HG03442 (cell line): ENCODE results near the gene PLK3.
"Not testable (repeated sequence)": the region's sequence is repeated elsewhere in the genome, so short reads cannot be mapped to it uniquely, and the experiment has no call there.

Experiments used
- ATAC-seq: cut with Tn5 transposase; IDR thresholded peaks from one replicate; pipeline ENCODE4 v1.9.1; 2021; ENCODE audit warnings: mild to moderate bottlenecking, moderate library complexity; ENCODE audit not compliant: unreplicated experiment

PLK3 gene

DNA sequence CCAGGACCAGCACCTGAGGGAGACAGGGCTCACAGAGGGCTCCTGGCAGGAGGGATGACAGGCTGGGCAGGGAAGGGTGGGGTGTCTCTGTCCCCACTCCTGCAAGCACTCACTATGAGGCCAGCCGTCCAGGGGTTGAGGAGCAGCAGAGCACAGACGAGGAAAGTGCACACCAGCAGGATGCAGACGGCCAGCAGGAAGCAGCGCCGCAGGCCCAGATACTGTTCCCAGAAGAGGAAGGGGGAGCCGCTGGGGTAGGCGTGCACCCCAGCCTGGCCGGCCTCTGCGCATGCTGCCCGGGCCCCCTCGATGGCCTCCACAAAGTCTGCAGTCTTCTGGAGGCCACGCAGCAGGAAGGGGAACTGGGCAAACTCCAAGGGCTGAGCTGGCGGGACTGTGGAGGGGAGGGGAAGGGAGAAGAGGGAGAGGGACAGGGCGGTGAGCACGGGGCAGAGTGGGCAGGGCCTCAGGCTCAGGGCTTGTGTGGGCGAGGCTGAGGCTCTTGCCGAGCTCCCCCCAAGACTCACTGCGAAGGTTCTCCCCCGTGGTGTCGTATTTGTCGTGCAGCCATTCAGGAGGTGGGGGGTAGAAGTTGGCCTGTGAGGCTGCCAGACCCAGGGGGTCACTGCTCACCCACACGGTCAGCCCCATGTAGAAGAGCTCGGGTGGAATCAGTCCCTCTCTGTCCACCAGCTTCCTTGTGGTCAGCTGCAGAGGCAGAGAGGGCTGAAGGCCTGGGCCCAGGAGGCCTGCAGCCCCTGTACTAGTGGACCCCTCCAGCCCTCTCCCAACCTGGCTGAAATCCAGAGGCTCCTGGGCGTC, 26.4 kb downstream of the PLK3 start:
- ATAC-seq = no peak

DNA sequence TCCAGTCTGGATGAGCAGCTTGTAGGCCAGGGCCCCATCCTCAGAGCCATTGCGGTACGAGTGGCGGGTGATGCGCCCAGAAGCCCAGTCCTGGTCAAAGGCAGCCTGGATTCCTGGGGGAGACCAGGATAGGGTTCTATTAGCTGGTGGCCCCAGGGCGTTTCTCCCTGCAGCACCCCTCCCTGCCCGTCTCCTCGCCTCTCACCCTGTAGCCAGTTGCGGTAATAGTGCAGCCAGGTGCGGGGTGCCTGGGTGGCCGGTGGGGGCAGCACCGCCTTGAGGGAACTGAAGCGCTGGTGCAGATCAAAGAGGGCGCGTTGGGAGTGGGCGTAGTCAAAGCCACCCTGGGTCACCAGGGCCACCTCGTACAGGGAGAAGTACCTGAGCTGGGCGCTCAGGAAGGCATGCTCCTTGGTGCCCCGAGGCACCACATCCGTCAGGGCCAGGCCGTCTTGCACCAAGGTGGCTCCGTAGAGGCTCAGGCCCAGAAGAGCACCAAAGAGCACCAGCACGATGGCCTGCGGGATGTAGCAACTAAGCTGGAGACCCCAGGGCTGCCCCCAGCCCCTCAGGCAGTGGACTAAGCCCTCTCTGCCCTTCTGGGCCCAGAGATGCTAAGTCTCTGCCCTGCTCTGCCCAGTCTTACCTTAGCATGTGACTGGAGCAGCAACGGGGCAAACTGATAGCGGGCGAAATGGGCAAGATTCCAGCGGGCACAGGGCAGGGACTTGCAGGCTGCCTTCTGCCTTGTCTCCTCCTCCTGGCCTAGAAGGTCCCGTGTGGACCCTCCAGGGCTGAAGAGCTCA, 27.2 kb downstream of the PLK3 start:
- no peak for ATAC-seq

DNA sequence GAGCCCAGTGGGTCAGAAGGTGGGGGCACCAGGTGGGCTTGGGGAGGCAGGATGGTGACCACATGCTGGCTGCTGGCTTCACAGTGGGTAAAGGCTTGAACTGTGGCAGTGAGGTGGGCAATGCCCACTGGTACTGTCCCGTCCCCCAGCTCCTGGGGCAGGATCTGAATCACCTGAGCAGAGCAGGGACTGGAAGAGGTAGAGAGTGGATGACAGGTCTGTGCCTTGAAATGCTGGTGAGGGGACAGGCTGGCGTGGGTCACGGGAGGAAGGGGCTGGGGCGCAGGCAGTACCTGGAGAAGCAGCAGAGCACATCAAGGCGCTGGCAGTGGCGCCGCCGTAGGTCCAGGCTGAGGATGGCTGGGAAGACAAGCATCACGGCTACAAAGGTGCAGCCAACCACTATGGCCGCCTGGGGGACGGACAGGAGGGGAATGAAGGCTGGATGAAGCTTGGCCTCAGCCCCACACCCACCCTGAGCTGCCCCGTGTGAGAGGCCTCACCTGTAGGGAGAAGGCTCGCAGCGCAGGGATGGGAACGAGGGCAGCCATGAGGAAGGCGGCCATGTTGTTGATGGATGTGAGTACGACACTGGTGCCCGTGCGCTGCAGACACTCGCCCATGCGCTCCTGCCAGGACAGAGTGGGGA, 27.9 kb downstream of the PLK3 start:
- ATAC-seq = no peak

DNA sequence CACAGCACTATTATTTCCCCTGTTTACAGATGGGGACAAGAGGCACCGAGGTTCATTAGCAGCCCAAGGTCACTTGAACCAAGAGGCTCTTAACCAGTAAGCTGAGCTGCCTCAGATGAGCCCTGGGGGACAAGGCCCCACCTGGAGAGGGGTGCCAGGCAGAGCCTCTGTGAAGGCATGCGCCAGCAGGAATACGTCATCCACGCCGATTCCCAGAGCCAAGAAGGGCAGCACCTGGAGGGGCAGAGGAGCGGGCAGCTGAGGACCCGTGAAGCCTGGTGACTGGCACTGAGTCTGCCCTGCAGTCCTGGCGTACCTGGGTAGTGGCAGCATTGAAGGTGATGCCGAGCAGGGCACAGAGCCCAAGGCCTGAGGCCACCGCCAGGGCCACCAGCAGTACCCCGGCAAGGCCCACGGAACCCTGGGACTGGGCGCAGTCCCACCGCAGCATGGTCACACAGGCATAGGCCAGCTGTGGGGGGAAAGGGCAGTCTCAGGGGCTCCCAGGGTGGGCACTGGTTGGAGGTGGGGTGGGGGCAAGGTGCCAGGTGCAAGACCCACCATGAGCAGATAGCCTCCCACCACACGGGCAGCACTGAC, 28.8 kb downstream of the PLK3 start:
- ATAC-seq = no peak

DNA sequence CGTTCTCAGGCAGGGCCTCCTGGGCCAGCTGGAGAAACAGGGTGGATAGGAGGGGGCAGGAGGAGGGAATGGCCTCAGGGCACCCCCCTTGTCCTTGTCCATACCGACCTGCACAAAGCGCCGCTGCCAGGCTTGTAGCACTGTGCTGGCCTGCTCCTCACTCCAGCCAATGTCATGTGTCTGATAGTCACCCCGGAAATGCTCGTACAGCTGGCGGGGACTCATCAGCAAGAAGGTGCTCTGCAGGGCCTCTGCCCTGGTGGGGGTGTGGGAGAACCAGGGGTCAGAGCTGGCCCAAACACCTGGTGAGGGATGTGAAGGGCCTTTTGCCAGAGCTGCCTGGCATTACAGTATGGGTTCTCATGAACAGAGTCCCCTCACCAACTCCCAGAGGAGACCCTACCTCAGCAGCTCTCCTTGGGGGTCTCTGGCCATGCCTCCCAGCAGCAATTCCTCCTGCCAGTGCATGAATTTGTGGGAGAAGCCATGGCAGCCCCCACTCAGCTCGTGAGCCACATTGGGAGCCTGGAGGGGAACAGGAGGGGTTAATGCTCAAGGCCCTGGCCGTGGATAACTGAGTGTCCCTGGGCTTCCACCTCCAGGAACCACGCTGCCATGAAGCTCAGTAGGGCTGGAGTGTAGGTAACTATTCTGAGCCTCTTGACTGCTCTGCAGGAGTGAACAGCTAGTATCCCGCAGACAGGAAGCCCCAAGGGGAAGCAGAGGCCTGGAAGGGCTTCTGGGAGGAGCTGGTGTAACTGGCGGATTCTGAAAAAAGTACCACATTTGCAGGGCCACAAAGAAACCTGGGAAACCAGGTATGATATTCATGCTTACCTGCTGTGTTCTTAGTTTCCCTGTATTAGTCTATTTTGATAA, 29.6 kb downstream of the PLK3 start:
- ATAC-seq = no peak

DNA sequence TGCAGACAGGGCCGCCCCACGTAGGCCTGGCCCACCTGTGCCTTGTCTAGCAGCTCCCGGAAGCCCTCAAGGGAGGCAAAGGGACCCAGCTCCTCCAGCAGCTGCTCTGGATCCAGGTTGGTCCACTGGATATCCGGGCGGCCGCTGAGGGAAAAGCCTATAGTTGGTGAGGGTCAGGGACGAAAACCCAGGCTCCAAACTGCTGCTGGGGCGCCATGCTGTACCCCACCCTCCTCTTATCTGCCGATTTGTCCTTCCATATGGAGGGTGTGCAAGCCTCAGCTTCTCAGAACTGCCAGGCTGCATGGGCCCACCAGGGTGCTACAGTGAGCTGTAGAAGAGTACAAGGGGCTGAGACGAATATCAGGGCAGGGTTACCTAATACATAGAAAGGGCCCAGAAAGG, 30.7 kb downstream of the PLK3 start:
- ATAC-seq = no peak

DNA sequence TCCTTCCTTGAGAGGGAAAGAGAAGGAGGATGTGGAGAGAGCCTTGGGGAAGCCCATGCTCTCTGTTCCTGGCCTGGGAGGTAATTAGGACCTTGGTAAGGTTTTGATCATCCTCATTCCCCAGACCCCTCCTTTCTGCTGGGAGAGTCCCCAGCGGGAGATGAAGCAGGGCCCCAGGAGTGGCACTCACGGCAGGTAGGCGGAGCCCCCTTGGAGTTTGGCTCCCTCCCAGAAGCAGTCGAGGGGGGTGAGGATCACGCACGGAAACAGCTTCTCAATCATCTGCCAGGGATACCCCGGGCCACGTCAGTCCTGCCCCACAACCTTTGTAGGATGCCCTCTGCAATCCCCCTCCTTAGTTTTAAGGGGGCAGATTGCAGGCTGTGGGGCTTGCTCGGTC, 31.3 kb downstream of the PLK3 start:
- ATAC-seq = no peak

DNA sequence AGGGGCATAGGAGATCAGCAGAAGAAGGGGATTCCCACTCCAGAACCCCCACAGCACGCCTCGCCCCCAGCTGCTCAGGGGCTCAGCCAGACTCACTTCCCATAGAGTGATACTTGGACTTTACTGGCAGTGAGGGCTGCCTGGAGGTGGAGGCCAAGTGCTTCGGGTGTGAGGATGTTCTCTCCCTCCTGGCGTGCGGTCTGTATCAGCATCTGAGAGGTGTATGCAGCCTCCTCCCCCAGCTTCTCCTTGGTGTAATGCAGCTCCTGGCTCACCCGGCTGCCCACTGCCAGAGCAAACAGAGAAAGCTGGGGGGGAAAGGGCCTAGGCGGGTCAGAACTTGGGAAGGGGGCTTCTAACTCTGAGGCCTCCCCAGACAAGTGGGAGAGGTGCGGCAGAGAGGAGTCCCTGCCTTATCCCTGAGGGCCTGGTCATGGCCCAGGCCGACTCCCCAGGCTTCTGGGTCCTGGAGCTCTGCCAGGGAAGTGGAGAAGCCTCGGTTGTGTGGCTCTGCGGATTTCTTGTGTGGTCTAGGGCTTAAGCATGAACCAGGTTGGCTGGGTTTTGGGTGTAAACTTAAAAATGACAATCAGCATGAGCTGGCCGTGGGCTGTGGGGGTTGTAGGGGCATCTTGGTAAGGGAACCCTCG, 32.0 kb downstream of the PLK3 start:
- ATAC-seq = no peak

DNA sequence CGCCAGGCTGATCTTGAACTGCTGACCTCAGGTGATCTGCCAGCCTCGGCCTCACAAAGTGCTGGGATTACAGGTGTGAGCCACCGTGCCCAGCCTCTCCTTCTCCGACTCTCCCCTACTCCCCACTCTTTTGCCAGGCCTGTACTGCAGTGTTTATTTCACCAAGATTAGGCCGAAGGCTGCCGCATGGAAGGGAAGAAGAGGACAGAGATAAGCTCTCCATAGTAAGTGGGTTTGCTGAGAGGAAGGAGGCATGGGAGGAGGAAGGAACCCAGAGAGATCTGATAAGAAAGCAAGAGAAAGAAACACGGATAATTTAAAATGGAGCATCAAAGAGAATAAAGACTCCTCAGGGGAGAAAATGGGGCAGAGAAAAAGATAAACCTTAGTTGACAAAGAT, 34.2 kb downstream of the PLK3 start:
- no peak for ATAC-seq

DNA sequence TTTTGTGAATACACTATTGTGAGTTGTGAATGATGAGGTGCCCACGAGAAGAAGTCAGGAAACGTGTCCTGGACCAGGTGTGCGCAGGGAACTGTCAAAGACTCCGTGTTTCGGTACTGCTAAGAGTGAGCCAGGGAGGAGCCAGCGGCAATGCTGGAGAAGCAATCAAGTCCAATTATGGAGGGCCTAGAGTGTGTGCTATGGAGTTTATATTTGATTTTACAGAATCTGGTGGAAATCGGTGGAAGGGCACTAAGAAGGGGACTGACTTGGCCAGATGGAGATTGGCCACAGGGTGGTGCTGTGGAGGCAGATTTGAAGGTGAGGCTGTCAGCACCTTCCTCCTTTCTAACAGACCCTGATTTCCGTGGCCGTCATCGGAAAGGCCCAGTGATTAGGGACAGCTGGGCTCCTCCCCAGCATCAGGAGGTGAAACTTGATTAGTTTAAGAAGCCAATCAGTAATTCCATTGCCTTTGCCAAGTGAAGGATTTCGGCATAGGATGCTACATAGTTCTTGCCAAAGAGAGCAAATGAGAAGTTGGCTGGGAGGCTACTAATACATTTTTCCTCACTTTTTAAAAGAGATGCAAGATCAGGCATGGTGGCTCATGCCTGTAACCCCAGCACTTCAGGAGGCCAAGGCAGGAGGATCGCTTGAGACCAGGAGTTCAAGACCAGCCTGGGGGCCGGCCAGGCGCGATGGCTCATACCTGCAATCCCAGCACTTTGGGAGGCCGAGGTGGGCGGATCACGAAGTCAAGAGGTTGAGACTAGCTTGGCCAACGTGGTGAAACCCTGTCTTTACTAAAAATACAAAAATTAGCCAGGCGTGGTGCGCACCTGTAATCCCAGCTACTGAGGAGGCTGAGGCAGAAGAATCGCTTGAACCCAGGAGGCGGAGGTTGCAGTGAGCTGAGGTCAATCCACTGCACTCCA, 35.8 kb downstream of the PLK3 start:
- no peak for ATAC-seq

DNA sequence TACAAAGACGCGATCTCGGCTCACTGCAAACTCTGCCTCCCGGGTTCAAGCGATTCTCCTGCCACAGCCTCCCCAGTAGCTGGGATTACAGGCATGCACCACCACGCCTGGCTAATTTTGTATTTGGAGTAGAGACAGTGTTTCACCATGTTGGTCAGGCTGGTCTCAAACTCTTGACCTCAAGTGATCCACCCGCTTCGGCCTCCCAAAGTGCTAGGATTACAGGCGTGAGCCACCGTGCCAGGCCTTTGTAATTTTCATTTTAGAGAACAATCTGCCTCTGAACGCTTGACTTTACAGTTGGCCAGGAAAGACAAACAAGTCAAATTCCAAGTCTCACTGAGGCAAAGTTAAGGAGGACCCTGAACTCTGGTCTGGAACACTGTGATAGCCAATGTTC, 38.1 kb downstream of the PLK3 start:
- not testable (repeated sequence) for ATAC-seq

DNA sequence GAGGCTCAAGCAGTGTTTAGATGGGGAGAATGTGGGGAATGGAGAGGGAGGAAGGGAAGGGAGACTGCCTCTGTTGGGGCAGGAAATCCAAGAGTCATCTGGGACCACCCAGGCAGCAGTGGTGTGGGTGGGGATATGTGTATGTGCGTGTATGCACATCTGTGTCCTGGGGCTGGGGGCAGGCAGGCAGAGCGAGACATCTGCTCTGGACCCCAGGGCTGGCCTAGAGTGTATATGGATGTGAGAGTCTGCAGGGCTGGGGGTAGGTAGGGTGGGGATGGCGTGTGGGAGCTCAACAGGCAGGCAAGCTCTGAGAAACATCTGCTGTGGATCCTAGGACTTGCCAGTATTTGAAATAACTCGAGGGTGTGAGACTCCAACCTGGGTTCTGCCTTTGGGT, 39.4 kb downstream of the PLK3 start:
- ATAC-seq = no peak

DNA sequence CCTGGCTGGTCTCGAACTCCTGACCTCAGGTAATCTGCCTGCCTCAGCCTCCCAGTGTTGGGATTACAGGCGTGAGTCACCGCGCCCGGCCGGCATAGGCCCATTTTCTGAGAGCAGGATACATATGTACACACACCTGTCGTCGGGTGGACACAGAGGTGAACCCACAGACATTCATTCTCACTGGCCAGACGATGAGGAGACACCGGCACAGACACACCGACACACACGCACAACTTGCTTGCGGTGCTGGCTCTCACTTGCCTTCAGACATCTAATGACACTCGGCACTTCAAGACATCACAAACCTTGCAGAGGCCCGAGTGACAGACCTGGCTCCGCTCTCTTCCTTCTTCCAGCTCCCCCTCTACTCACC, 42.3 kb downstream of the PLK3 start:
- no peak for ATAC-seq

DNA sequence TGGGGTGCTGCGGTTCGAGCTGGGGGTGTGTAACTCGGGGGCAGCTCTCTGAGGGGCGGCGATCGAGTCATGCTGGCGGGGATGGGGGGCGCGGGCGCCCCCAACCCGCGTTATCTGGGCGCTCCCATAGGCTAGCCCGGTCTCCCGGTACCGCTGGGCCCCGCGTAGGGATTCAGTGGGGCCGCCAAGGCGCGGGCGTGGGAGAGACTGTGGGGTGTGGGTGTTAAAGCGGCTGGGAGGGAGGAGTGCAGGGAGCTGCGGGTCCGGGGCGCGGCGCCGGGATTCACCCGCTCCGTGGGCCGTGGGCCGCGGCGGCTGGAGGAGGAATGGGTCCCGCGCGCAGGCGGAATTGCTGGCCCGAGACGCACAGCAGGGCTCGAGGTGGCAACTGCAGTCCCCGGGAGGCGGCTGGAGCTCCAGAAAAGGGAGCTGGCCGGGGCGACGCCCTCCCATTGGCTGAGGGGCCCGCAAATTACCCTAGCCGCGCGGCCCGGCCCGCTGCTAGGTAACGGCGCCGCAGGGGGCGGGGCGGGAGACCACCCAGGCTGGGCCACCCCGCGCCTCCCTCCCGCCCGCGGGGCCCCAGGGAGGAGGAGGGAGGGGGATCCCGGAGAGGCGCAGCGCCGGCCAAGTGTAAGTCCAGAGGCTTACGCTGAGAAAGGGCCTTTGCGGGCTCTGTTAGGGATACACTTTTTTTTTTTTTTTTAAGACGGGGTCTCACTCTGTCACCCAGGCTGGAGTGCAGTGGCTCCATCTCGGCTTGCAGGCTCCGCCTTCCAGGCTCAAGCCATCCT, 42.9 kb downstream of the PLK3 start, which contains the start of gene PTCH2:
TSS of gene PTCH2 (minus strand) at position 392 of the 794 bp plus-strand sequence. CDS start at position 71, 321 bp downstream.
- ATAC-seq = no peak

DNA sequence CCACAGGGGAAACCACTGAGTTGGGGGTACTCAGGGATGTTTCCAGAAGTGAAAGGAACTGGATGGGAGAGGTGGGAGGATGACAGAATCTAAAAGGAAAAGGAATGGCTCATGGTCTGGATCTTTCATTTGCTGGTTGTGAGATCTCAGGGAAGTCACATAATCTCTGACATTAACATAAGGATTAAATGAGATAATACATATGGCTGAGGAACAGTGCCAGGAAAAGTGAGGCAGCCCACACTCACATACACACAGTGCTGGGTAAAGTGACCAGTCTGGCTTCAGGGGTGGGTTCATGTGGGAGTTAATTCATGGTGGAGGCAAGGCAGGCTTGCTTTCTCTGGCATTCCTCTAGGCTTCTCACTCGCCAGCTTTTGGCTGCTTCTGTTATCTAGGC, 46.8 kb downstream of the PLK3 start:
- ATAC-seq = no peak

DNA sequence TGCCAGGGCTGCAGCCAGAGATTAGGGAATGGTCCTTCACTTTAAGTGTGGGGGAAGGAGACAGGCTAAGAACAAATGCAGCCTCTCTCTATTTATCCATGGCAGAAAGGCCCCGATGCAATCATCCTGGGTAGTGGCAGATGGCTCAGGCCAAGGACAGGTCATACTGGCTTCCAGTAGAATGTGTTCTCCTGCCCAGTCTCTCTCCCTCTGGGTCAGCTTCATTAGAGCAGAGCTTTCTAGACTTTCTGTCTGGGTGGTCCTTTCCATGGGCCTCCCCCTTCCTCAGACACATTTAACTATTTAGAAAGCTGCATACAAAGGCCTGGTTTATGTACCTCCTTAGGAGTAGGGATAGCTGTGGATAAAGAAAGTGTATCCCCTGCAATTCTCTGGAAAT, 47.7 kb downstream of the PLK3 start:
- no peak for ATAC-seq

DNA sequence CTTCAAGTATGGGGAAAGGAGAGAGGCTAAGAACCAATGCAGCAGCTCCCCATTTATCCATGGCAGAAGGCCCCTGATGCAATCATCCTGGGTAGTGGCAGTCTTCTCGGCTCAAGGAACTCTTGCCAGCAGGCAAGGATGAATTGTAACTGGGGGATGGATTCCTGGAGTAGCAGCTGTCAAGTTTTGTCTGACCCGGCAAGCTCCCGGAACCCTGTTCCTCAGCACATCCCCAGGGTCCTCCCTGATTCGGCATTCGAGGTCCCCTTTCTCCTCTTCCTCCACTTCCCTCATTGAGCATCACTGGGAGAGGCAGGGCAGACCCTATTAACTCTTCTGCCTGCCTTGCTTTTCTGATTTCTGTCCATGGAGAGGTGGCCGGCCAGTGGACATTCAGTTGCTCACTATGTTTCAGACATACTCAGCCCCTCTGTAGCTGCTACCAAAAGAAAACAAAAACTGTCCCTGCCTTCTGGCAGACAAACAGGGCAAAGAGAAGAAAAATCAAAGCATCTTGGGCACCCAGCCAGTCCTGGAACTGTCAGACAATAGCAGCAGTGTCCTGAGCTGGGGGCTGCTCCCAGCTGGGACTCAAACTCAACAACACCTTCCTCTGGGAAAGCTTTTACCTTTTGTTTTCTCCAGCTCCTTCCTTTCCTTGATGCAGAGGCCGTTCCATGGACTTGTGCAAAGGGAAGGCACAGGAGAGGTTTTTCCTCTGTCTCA, 48.4 kb downstream of the PLK3 start:
- ATAC-seq = no peak
